GM19438 (cell line): ENCODE measurements around the gene VSTM2B.

ENCODE experiments used
- ATAC-seq: cut with Tn5 transposase; IDR thresholded peaks from one replicate; pipeline ENCODE4 v1.9.1; 2021; ENCODE audit warnings: low read depth; ENCODE audit not compliant: unreplicated experiment

The VSTM2B gene

DNA sequence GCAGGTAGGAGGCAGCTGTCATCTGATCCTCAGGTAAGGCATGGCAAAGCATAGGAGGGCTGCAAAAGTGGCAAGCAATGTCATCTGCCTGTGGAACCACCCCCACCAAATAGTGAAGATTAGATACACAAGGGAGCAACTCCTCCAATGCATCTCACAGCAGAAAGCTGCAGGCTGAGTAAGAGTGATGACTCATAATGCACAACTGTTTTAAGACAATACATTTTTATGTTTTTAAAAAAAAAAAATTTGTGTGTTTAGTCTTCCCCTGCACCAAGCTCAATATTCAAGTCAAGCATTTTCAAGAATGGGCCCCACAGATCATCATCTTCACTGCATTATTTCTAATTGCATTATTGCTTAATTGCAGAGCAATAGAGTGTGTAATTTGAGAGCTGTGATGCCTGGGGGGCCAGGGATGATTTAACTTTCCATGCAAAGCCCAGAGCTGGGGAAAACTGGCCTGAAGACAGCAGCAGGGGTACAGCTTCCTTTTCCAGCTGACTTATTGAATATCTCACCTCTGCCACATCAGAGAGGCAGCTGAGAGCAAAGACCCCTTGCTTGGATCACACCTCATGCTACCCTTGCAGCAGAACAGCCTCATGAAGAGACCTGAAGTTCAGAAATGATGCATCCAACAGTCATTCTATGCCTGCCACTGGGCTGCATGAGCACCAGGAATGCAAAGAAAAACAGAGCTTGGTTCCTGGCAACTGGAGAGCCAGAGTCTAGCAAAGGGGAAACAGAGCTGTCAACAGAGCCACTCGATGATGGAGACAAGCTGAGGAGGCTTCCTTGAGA, 57.6 kb downstream of the VSTM2B start:
- no peak for ATAC-seq

DNA sequence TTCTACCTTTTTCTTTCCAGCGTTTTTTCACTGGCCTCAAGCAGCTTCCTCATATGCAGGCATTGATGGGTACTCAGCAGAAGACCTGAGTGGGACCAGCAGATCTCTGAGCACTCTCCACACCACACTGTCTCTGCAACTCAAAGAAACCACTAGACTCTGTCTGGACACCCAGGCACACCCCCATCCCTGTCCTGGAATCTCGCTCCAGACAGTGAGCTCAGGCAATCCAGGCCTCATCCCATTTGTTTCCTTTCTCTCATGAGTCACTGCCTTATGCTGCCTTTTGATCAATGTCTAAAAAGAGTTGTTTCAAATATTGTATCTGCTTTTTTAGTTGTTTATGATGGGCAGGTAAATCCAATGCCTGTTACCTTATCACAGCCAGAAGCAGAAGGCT, 60.6 kb downstream of the VSTM2B start:
- ATAC-seq: no peak

DNA sequence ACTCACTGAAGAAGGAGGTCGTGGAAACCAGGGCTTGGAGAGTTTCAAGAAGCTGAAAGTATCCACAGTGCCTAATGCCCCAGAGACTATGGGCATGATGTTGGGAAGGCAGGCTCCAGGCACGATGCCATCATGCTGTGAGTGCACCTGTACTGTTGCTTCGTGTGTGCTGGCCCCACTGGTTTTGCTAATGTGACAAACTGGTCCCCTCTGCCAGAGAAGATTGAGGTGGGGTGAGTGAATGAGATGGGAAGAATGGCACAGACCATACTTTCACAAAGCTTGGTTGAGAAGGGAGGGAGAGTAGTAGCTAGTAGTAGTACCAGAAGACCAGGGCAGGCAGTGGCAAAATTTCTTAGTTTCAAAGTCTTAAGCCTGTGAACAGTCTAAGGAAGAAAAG, 61.3 kb downstream of the VSTM2B start:
- ATAC-seq: no peak

DNA sequence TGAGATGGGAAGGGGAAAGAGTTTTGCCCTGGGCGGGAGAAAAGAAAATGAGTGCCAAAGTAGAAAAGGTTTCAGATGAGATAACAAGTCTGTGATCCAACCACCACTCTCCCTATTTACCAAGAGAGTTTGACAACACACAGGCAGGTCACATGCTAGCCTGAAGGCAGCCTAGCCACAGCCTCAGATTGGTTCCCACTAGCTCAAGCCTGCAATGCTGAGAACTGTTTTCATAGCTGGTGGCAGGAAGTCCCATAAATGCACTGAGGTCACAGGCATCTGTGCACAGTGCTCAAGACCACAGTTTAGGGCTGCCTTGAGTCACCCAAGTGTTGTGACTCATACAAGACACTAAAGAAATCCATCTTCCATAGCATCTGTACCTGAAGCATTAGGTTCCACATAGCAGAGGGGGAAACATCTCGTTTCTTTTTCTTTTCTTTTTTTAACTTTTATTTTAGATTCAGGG, 61.8 kb downstream of the VSTM2B start:
- ATAC-seq: no peak

DNA sequence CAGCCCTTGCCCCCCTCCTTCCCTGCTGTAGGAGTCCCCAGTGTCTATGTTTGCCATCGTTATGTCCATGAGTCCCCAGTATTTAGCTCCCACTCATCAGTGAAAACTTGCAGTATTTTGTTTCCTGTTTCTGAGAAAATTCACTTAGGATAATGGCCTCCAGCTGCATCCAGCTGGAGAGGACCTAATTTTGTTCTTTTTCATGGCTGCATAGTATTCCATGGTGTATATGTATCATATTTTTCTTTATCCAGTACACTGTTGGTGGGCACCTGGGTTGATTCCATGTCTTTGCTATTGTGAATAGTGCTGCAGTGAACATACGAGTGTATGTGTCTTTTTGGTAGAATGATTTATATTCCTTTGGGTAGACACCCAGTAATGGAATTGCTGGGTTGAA, 62.3 kb downstream of the VSTM2B start:
- no peak for ATAC-seq

DNA sequence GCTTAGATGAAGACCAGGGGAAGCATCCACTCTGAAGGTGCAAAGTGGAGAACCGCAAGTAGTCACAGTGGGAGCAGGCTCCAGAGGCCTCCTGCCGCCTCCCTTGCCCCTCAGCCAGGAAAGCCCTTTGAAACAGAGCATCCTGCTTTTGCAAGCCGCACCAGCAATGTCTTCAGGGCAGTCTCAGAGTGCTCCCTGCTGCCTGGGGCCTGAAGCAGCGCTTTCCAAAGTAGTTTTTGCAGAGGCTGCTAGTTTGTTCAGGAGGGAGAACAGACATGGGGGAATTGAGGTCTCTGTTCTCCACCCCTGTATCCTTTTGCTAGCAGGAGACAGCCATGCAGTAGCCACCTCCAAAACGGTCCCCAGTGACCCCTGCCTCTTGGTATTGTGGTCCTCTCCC, 64.5 kb downstream of the VSTM2B start:
- ATAC-seq: no peak

DNA sequence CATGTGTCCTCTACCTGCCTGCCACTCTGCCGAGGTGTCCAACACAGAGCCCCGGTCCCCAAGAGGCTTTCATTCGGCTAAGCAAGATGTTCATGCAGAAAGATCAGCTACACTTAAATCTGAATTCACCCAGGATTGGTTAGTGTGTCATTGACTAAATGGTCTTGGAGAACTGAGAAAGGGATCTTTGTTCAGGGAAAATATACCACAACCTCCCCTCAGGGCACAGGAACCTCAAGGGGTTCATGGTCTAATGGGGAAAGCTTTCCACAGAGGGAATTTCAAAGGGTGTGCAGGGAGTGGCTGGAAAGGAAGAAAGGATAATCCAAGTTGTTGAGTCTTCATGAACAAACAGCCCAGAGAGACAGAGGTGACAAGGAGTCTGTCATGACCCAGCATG, 65.9 kb downstream of the VSTM2B start:
- ATAC-seq: no peak

DNA sequence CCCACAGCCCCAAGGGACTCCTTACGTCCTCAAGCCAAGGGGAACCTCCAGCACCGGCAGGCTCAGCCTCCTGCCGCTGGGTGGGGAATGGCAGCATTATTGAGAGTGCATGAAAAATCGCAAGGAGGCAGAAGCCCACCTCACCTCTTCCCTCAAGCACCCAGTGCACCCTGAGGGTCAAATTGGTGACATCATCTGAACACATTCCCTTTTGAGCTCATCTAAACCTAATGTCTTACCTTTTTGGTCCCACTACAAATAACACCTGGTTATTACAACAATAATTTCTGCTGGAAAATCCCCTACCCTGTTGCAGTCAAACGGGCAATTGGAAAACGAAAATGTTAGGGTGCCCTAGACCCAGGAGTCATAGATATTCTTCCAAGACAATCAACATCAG, 68.1 kb downstream of the VSTM2B start:
- no peak for ATAC-seq

DNA sequence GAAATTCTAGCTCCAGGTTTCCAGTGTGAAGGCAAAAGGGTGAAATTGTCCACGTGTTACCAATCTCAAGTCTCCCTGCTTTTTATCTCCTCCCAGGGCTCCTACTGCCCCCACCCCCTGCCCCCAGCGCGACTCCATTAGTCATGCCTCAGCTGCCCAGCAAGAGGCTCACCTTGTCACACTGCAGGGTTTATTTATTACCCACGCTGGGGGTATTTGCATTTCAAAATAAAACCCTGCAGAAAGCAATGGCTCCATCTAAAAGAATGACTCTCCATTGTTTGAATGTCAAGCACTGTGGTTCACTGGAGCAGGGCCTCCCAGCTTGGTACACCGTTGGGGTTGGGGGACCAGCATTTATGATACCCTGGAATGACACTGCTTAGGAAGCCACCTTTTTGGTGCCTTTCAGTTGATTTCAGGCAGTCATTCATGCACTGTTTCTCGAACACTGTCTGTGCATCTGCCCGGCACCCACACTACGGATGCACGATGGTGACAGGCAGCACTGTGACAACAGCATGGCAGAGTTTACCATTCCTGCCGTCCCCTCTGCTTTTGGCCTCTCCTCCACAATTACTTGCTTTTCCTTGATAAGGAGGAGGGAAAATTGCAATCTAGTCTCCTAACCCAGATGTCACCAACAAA, 70.4 kb downstream of the VSTM2B start:
- ATAC-seq: no peak

DNA sequence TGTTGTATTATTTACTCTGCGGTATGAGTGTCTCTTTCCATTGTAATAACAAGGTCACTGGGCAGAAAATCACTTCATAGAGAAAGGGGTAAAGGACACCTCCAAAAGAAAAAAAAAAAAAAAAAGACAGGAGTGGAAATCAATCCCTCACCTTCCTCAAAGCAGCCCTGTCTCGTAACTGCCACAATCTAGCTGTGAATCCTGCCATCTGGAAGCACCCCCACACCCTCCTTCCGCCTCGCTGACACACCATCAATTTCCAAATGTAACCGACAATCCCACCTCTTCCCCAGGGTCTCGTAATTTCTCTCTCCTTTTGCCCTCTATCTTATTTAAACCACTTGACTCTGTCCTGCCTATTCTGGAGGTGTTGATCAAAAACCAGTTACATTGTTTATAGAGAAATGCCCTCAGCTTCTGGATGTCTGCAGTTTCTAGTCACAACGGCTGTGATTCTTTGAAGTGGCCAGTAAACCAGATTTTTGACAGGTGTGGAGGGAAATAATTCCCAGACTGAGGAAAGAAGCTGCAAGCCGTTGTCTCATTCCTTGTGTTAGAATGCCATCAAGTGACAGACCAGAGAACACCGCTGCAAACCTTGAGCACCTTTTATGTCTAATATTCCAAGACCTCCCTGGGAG, 71.2 kb downstream of the VSTM2B start:
- no peak for ATAC-seq

DNA sequence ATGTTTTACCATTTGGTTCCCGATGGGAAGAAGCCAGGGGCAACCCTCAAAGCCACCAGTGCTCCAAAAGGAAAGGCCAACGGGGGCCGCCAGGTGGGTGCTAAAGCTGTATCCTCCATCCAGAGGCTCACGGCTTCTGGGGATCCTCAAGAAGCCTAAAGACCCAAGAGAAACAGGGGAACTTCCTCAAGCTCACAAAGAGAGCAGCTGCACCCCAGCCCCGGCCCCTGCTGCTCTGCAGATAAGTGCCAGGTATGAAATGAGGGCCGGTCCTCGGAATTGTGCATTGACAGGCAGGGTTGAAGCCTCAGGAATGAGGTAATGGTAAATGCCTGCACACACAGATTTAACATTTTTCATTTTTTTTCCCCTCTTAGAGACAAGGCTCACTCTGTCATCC, 72.2 kb downstream of the VSTM2B start:
- no peak for ATAC-seq

DNA sequence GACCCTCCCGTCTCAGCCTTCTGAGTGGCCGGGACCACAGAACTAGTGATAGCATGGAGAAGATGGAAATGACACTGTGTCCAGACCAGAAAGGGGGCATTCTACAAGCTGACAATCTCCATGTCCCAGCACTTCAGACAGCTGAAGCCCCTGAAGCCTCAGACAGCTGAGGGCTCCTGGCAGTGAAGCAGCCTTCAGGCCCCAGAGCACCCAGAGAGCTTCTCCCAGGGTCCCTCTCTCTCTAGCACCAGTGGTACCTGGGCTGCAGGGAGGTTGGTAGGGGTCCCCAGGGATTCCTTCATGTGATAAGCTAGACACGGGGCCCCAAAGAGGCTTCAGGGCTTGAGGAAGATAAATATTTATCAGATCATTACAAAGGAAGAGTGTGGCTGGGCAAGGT, 72.7 kb downstream of the VSTM2B start:
- no peak for ATAC-seq

DNA sequence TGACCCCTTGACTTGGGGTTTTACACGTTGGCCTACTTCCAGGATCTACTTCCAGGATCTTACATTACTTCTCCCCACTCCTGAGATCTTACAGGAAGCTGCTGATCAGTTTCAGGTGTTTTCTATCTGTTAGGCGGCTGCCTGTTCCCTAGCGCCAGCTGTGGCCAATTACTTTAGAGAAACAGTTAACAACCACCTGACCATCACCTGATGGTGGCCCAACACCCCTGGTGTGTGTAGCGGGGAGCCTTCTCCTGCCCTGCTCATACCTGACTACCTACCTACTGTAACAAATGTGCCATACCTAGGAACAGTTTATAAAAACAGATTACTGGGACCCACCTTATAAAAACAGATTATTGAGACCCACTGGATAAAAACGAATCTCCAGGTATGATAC, 77.5 kb downstream of the VSTM2B start:
- ATAC-seq: no peak

DNA sequence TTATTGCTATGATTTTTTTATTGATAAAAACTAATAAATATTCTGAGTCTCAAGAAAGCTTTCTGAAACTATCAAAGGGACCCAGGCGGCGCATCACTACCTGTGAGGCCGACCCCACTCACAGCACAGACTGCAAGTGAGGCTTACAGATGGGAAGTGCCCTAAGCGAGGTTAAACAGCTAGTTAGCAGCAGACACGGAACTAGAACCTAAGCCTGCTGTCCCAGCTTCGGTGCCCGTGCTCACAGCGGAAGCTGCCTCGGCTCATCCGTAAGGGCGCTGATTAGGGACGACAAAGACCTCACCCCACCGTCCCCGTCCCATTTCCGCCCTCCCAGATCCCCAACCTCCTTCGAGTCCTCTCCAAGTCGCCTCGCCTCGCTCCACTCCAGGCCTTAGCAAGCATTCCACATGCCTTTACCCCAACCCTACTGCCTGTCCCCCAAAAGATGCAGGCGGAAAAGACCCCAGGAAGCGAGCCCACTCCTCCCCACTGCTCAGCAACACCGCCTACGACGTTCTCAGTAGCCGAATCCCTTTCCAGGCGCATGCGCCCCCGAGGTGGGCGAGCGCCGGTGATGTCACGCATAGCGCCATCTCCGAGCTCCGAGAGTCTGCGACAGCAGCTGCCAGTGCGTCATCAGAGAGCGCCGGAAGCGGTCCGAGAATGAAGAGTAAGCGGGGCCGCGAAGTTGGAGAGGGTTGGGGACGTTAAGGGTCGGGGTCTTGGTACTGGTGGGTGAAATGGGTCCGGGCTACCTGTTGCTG, 80.0 kb downstream of the VSTM2B start, which contains the start of gene POP4:
Gene POP4 (plus strand): TSS at position 631 of the 767 bp plus-strand sequence. CDS start 36 bp downstream, at position 667.
- peak; percentile 76 for ATAC-seq

DNA sequence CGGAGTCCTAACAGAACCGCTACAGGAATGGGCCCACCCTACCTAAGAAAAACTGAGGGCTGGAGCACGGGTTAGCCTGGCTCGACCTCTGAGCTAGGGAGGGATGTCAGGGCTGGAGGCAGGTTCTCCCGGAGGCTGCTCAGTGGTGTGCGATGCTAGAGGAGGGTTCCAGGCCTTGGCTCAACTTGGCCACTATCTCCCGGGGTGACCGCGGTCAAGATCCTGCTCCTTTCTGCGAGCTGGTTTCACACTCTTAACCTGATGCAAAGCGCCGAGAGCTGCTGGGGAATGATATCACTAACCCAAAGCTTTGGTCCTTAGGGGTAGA, 80.6 kb downstream of the VSTM2B start:
- ATAC-seq: peak; percentile 8

DNA sequence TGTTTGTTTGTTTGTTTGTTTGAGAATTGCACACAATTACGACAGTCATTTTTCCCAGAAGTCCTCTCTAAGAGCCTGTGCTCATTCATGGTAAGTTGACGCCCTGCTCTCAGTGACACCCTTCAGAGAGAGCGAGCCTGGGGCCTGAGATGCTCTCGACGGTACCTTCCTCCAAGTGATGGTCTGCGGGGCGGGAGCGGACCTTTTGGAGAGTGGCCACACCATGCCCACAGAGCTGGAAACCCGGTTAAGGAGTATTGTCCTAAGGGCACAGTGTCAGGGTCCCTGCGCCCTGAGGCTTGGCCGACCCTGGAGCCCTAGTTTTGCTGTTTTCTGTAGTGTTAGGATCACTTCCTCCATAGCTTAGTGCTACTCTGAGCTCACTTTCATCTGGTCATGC, 83.8 kb downstream of the VSTM2B start:
- no peak for ATAC-seq

DNA sequence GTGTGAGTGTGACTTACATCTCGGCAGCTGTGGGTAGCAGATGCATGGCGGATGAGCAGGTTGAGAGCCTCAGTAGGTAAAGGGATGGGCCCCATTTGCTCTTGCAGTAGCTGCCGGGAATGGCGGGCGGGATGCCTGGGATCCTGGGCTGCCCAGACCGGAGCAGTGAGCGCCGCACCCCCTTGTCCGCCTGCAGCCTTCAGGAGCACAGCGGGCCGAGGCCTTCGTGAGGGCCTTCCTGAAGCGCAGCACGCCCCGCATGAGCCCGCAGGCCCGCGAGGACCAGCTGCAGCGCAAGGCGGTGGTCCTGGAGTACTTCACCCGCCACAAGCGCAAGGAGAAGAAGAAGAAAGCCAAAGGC, 84.4 kb downstream of the VSTM2B start:
- ATAC-seq: no peak

DNA sequence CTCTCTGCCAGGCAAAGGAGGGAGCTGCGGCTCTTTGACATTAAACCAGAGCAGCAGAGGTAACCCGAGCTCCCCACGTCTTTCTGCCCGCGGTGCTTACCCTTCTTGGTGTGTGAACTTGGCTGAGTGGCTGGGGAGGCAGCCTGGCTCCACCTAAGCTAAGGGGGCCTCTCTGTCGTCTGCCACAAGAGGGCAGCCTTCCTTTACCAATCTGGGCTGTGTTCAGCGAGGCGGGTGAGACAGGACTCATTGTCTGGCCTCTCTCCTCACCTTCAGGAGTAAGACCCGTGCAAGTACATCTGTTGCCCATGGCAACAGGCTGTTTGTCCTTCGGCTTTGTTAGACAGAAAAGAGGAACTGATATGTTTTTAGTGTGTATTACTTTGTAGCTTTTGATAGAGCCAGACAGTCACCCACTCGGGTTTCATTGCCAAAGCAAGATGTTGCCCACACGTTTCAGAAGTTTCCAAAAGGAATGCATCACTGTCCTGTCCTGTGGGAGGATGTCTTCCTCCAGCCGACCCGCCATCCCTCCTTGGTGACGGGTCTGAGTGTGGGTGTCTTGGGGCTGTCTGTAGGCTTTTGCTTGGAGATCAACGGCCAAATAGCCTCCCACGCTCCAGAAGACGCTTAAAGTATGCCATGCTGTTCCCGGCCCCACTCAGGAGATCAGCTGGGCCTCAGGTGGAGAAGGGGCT, 84.9 kb downstream of the VSTM2B start:
- peak; percentile 67 for ATAC-seq

DNA sequence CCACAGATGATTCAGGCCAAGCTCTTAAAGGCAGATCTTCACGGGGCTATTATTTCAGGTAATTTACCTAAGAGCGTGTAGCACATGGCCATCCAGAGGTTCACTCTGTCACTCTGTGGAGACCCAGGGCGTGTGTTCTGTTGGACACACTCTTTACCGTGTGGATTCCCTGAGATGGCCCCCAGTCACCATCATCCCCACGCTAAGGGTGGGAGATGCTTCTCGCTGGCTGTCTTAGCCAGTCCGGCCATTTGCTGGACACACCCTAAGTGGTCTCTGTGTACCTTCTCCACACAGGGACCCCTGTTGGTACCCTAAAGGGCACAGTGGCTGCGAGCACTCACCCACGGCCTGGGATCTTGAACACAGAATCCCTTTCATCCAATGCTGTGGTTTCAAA, 86.3 kb downstream of the VSTM2B start:
- no peak for ATAC-seq

DNA sequence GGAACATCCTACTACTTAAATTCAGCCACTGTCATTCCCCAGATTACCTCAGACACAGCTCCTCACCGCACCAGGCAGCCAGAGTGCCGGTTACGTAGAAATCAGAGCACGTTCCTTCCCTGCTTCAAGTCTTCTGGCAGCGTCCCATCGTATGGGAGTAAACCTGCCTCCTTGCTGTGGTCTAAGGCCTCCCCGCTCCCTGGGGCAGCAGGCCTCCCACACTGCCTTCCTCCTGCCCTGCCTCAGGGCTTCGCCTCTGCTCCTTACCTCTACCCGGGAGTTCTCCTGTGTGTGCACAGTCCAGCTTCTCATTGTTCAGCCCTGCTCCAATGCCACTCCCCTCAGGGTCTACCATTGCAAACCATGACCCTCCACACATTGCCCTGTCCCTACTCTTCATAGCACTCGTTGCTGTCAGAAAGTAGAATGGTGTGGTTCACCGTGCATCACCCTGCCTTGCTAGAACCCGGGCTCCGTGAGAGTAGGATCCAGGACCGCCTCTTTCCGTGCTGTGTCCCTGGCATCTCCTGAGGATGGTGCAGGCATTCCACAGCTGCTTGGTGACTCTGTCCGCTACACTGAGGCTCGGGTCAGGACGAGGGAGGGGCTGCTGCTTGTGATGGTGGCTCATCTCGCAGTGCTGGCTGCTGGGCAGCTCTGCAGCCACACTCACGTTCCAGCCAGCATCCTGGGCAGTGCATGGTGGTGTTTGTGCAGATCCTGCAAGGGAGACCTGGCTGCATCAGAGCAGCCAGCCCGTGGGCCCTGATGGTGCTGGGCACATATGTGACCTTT, 87.2 kb downstream of the VSTM2B start:
- no peak for ATAC-seq
